ENCODE data around the gene ALG14.

GRCh38 chr1:95071539-95071938, 1.2 kb downstream of the ALG14 start:
- TF ChIP-seq, protein P1, sequence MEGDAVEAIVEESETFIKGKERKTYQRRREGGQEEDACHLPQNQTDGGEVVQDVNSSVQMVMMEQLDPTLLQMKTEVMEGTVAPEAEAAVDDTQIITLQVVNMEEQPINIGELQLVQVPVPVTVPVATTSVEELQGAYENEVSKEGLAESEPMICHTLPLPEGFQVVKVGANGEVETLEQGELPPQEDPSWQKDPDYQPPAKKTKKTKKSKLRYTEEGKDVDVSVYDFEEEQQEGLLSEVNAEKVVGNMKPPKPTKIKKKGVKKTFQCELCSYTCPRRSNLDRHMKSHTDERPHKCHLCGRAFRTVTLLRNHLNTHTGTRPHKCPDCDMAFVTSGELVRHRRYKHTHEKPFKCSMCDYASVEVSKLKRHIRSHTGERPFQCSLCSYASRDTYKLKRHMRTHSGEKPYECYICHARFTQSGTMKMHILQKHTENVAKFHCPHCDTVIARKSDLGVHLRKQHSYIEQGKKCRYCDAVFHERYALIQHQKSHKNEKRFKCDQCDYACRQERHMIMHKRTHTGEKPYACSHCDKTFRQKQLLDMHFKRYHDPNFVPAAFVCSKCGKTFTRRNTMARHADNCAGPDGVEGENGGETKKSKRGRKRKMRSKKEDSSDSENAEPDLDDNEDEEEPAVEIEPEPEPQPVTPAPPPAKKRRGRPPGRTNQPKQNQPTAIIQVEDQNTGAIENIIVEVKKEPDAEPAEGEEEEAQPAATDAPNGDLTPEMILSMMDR (IDR thresholded peaks at IDR 0.05) = no peak
- no peak for TF ChIP-seq POLR2AphosphoS5 (IDR thresholded peaks at IDR 0.05)
- TF ChIP-seq POLR2A (IDR thresholded peaks at IDR 0.05) = no peak
